ENCODE data around the gene ANKS3. TPM values are rescaled to one million over a fixed set of nuclear protein-coding genes. Genes with fewer than 3 reads are reported as not detected.

The ANKS3 gene
- total RNA-seq, 1 experiment from 2014 or later = 26.6 TPM

GRCh38 chr16:4776141-4776705 is 42.2 kb upstream of the ANKS3 start:
- ChIA-PET POLR2A (interaction anchor here (0.6 kb wide), 1 partner anchor 81 kb away, joined by 7 read pairs; no protein-coding TSS in a partner anchor), CTCF (no interaction called here)
- ATAC-seq (no peak), DNase-seq (ENCODE audit: low read depth, low spot score) (no peak)
- in situ Hi-C loops (cut with HindIII; ENCODE audit: low pct_unique_long_range_greater_than_20kb, low sequenced_read_pairs) (no loop called here), intact Hi-C loops (cut with micrococcal nuclease; ENCODE audit: unreplicated experiment) (no loop called here)
- H3K4me1 ChIP-seq (ENCODE audit: control insufficient read depth, insufficient read depth, low read length) = 0 out of 2 replicates have a peak, but pooled peaks cover 3% of the 10 kb centered on the region
- no peak overlapping the region for H3K4me3 ChIP-seq (ENCODE audit: low read depth in 2 of 2, low read length in 2 of 2)
- TF ChIP-seq, protein P1, sequence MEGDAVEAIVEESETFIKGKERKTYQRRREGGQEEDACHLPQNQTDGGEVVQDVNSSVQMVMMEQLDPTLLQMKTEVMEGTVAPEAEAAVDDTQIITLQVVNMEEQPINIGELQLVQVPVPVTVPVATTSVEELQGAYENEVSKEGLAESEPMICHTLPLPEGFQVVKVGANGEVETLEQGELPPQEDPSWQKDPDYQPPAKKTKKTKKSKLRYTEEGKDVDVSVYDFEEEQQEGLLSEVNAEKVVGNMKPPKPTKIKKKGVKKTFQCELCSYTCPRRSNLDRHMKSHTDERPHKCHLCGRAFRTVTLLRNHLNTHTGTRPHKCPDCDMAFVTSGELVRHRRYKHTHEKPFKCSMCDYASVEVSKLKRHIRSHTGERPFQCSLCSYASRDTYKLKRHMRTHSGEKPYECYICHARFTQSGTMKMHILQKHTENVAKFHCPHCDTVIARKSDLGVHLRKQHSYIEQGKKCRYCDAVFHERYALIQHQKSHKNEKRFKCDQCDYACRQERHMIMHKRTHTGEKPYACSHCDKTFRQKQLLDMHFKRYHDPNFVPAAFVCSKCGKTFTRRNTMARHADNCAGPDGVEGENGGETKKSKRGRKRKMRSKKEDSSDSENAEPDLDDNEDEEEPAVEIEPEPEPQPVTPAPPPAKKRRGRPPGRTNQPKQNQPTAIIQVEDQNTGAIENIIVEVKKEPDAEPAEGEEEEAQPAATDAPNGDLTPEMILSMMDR (IDR thresholded peaks at IDR 0.05) = no peak
- TF ChIP-seq POLR2AphosphoS5 (IDR thresholded peaks at IDR 0.05; ENCODE audit: low read depth, low read length) (no peak), TCF7L2 (IDR thresholded peaks at IDR 0.05; ENCODE audit: low read depth, low read length) (no peak), SIN3A (IDR thresholded peaks at IDR 0.05; ENCODE audit: borderline replicate concordance, insufficient read depth, low read depth, low read length) (no peak)
- TF ChIP-seq, protein P2, sequence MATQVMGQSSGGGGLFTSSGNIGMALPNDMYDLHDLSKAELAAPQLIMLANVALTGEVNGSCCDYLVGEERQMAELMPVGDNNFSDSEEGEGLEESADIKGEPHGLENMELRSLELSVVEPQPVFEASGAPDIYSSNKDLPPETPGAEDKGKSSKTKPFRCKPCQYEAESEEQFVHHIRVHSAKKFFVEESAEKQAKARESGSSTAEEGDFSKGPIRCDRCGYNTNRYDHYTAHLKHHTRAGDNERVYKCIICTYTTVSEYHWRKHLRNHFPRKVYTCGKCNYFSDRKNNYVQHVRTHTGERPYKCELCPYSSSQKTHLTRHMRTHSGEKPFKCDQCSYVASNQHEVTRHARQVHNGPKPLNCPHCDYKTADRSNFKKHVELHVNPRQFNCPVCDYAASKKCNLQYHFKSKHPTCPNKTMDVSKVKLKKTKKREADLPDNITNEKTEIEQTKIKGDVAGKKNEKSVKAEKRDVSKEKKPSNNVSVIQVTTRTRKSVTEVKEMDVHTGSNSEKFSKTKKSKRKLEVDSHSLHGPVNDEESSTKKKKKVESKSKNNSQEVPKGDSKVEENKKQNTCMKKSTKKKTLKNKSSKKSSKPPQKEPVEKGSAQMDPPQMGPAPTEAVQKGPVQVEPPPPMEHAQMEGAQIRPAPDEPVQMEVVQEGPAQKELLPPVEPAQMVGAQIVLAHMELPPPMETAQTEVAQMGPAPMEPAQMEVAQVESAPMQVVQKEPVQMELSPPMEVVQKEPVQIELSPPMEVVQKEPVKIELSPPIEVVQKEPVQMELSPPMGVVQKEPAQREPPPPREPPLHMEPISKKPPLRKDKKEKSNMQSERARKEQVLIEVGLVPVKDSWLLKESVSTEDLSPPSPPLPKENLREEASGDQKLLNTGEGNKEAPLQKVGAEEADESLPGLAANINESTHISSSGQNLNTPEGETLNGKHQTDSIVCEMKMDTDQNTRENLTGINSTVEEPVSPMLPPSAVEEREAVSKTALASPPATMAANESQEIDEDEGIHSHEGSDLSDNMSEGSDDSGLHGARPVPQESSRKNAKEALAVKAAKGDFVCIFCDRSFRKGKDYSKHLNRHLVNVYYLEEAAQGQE (IDR thresholded peaks at IDR 0.05; ENCODE audit: insufficient read depth in 1 of 2, low read depth in 2 of 2, low read length in 1 of 2) = no peak
- H3K27me3 ChIP-seq (ENCODE audit: control insufficient read depth, insufficient read depth, low read length) = no peaks in the 10 kb centered on the region
- H3K36me3 ChIP-seq (ENCODE audit: control insufficient read depth, insufficient read depth, low read length) = no peaks in the 10 kb centered on the region
- no TSS peak for BruUV-seq (replicated peaks)
- no peaks in the 10 kb centered on the region for H3K9me3 ChIP-seq (ENCODE audit: control insufficient read depth, insufficient read depth, low read depth, low read length)
- H3K27ac ChIP-seq (ENCODE audit: low read length) = no peak overlapping the region

GRCh38 chr16:4775005-4775404 is 40.9 kb upstream of the ANKS3 start:
- intact Hi-C loops (cut with micrococcal nuclease; ENCODE audit: unreplicated experiment) (no loop called here), in situ Hi-C loops (cut with HindIII; ENCODE audit: low pct_unique_long_range_greater_than_20kb, low sequenced_read_pairs) (no loop called here)
- Histone ChIP-seq H3K4me3 (ENCODE audit: low read depth in 2 of 2, low read length in 2 of 2) (no peak overlapping the region), H3K9me3 (ENCODE audit: control insufficient read depth, insufficient read depth, low read depth, low read length) (no peaks in the 10 kb centered on the region), H3K27ac (ENCODE audit: low read length) (no peak overlapping the region), H3K27me3 (ENCODE audit: control insufficient read depth, insufficient read depth, low read length) (no peaks in the 10 kb centered on the region), H3K4me1 (ENCODE audit: control insufficient read depth, insufficient read depth, low read length) (no peaks in the 10 kb centered on the region), H3K36me3 (ENCODE audit: control insufficient read depth, insufficient read depth, low read length) (no peaks in the 10 kb centered on the region)
- ATAC-seq = no peak
- no peak for DNase-seq (ENCODE audit: low read depth, low spot score)
- POLR2A ChIA-PET = no interaction called here
- TF ChIP-seq POLR2AphosphoS5 (IDR thresholded peaks at IDR 0.05; ENCODE audit: low read depth, low read length) = no peak
- TF ChIP-seq, protein P1 (IDR thresholded peaks at IDR 0.05) = no peak
- no peak for TF ChIP-seq TCF7L2 (IDR thresholded peaks at IDR 0.05; ENCODE audit: low read depth, low read length)
- TF ChIP-seq, protein P2 (IDR thresholded peaks at IDR 0.05; ENCODE audit: insufficient read depth in 1 of 2, low read depth in 2 of 2, low read length in 1 of 2) = no peak
- no peak for TF ChIP-seq SIN3A (IDR thresholded peaks at IDR 0.05; ENCODE audit: borderline replicate concordance, insufficient read depth, low read depth, low read length)
- no TSS peak for BruUV-seq (replicated peaks)
- CTCF ChIA-PET = no interaction called here

Measured in Panc1 (cell line).